Stimulated activated CD8-positive, alpha-beta memory T cell treated with anti-CD3 and anti-CD28 coated beads, Interleukin-12 subunit alpha, Interleukin-12 subunit beta, amount 100 ng/mL, for 1 hour (primary cell): ENCODE data around the gene CACNA2D1.

Source experiments
- DNase-seq: peaks from one replicate; pipeline ENCODE4 v3.0.0-alpha.2; 2020; ENCODE audit warnings: low read depth

Gene CACNA2D1

GRCh38 chr7:82284936-82285519, 158.5 kb downstream of the CACNA2D1 start:
- DNase-seq = no peak

- DNase-seq = no peak
Measured at GRCh38 chr7:82275342-82275741, 168.2 kb downstream of the CACNA2D1 start.

- DNase-seq = no peak
Measured at GRCh38 chr7:82274681-82275080, 168.9 kb downstream of the CACNA2D1 start.

GRCh38 chr7:82273886-82274285, 169.7 kb downstream of the CACNA2D1 start:
- no peak for DNase-seq

- no peak for DNase-seq
Measured at GRCh38 chr7:82270870-82271269, 172.7 kb downstream of the CACNA2D1 start.

GRCh38 chr7:82268632-82269031, 174.9 kb downstream of the CACNA2D1 start:
- no peak for DNase-seq

GRCh38 chr7:82266081-82266480, 177.5 kb downstream of the CACNA2D1 start:
- DNase-seq = no peak

GRCh38 chr7:82264783-82265305, 178.7 kb downstream of the CACNA2D1 start:
- no peak for DNase-seq

- DNase-seq = no peak
Measured at GRCh38 chr7:82263920-82264782, 179.4 kb downstream of the CACNA2D1 start.

- DNase-seq = no peak
Measured at GRCh38 chr7:82258181-82258580, 185.4 kb downstream of the CACNA2D1 start.

- no peak for DNase-seq
Measured at GRCh38 chr7:82257118-82257695, 186.4 kb downstream of the CACNA2D1 start.

GRCh38 chr7:82255706-82256105, 187.9 kb downstream of the CACNA2D1 start:
- no peak for DNase-seq

GRCh38 chr7:82250598-82250997, 193.0 kb downstream of the CACNA2D1 start:
- no peak for DNase-seq

- no peak for DNase-seq
Measured at GRCh38 chr7:82249979-82250378, 193.6 kb downstream of the CACNA2D1 start.

- DNase-seq = no peak
Measured at GRCh38 chr7:82247814-82248433, 195.7 kb downstream of the CACNA2D1 start.

GRCh38 chr7:82244947-82245517, 198.5 kb downstream of the CACNA2D1 start:
- DNase-seq = no peak

- DNase-seq = no peak
Measured at GRCh38 chr7:82241356-82241755, 202.2 kb downstream of the CACNA2D1 start.

GRCh38 chr7:82235713-82236112, 207.9 kb downstream of the CACNA2D1 start:
- no peak for DNase-seq

- no peak for DNase-seq
Measured at GRCh38 chr7:82234457-82235049, 209.0 kb downstream of the CACNA2D1 start.

- DNase-seq = no peak
Measured at GRCh38 chr7:82230811-82231581, 212.6 kb downstream of the CACNA2D1 start.

GRCh38 chr7:82229164-82229563, 214.4 kb downstream of the CACNA2D1 start:
- no peak for DNase-seq
